Left ventricle myocardium inferior (tissue), 1 donor: ENCODE measurements around the gene RNF144A. TPM values are rescaled to one million over a fixed set of nuclear protein-coding genes. Genes with fewer than 3 reads are reported as not detected.
A peak's percentile ranks its signal among the peaks of the same experiment; 100 is the strongest.

Source experiments
- DNase-seq: peaks from one replicate; pipeline ENCODE4 v3.0.0-alpha.2; 2020
- H3K27ac ChIP-seq: fragments of 200-600 bp; replicated peaks from 2 replicates; pipeline ENCODE4 v1.8.0; 2021
- H3K27me3 ChIP-seq: fragments of 200-600 bp; 2 replicates; pipeline ENCODE4 v1.8.0; 2021; ENCODE audit warnings: low read depth
- H3K36me3 ChIP-seq: fragments of 200-600 bp; 2 replicates; pipeline ENCODE4 v1.8.0; 2021
- H3K4me1 ChIP-seq: fragments of 200-600 bp; 2 replicates; pipeline ENCODE4 v1.8.0; 2021
- H3K4me3 ChIP-seq: fragments of 200-600 bp; 2 replicates; pipeline ENCODE4 v1.8.0; 2021; ENCODE audit warnings: mild to moderate bottlenecking, moderate library complexity
- H3K9me3 ChIP-seq: fragments of 200-600 bp; replicated peaks from 2 replicates; pipeline ENCODE4 v1.8.0; 2021
- CTCF ChIP-seq: fragments of 200-600 bp; IDR thresholded peaks from 2 replicates; pipeline ENCODE4 v1.8.0; 2021; ENCODE audit warnings: antibody characterized with exemption, mild to moderate bottlenecking, borderline replicate concordance
- intact Hi-C: fragments of 100-400 bp; cut with micrococcal nuclease; formaldehyde crosslinking; loops from one replicate; pipeline ENCODE4 v1.11.0; 2022
- total RNA-seq: library from RNA; stranded (reverse); fragmentation: NEBNext Ultra II Directional; extraction: Animal tissue kit (Norgen Biotek cat#: 25700); gene quantifications from one replicate; pipeline ENCODE4 v1.2.1, GENCODE V29; 2021
- donor health status: DM: no; HTN: yes; CAD: no; lungs with severe emphysema.

Gene RNF144A
- total RNA-seq, 1 donor from 2014 or later: 17.9 TPM

- no peak for TF ChIP-seq CTCF
- H3K4me3 ChIP-seq: peak overlapping the region; percentile 67
- intact Hi-C loops: no loop called here
- H3K36me3 ChIP-seq: no peaks in the 10 kb centered on the region
- no peaks in the 10 kb centered on the region for H3K27me3 ChIP-seq
- H3K4me1 ChIP-seq: peaks cover 48% of the 10 kb centered on the region
- no peaks in the 10 kb centered on the region for H3K9me3 ChIP-seq
- peak overlapping the region; percentile 81 for H3K27ac ChIP-seq
- no peak for DNase-seq
These were observed 38.7 kb upstream of the RNF144A start for GRCh38 chr2:6878549-6878948.

GRCh38 chr2:6879011-6879410 lies 38.2 kb upstream of the RNF144A start:
- peak overlapping the region; percentile 67 for H3K4me3 ChIP-seq

GRCh38 chr2:6880200-6880733 lies 36.9 kb upstream of the RNF144A start:
- Histone ChIP-seq H3K27ac (peak overlapping the region; percentile 81), H3K27me3 (no peaks in the 10 kb centered on the region), H3K4me1 (peaks cover 58% of the 10 kb centered on the region), H3K36me3 (no peaks in the 10 kb centered on the region), H3K9me3 (no peaks in the 10 kb centered on the region), H3K4me3 (peak overlapping the region; percentile 13)
- intact Hi-C loops: no loop called here
- no peak for TF ChIP-seq CTCF
- no peak for DNase-seq

More at GRCh38 chr2:6879011-6879410, 38.2 kb upstream of the RNF144A start:
- Histone ChIP-seq H3K27ac (peak overlapping the region; percentile 81), H3K9me3 (no peaks in the 10 kb centered on the region), H3K4me1 (peaks cover 53% of the 10 kb centered on the region), H3K36me3 (no peaks in the 10 kb centered on the region), H3K27me3 (no peaks in the 10 kb centered on the region)
- no peak for TF ChIP-seq CTCF
- intact Hi-C loops: no loop called here
- DNase-seq: no peak

GRCh38 chr2:6881046-6881445 lies 36.2 kb upstream of the RNF144A start:
- no peaks in the 10 kb centered on the region for H3K27me3 ChIP-seq
- H3K27ac ChIP-seq: peak overlapping the region; percentile 81
- DNase-seq: no peak
- H3K4me3 ChIP-seq: no peak overlapping the region
- no peaks in the 10 kb centered on the region for H3K9me3 ChIP-seq
- H3K36me3 ChIP-seq: no peaks in the 10 kb centered on the region
- intact Hi-C loops: no loop called here
- no peak for TF ChIP-seq CTCF
- peaks cover 58% of the 10 kb centered on the region for H3K4me1 ChIP-seq

- Histone ChIP-seq H3K27me3 (no peaks in the 10 kb centered on the region), H3K9me3 (no peaks in the 10 kb centered on the region), H3K4me3 (no peak overlapping the region), H3K36me3 (no peaks in the 10 kb centered on the region), H3K27ac (peak overlapping the region; percentile 81), H3K4me1 (peaks cover 58% of the 10 kb centered on the region)
- TF ChIP-seq CTCF: no peak
- intact Hi-C loops: no loop called here
- no peak for DNase-seq
These were observed 35.7 kb upstream of the RNF144A start for GRCh38 chr2:6881516-6881915.
